Activated T-helper 2 cell treated with anti-CD3 and anti-CD28 coated beads, Interferon-gamma antibody, Interleukin-2, Interleukin-4, amounts not matched to agents 10 μg/mL and 5 μg/mL and 100 μg/mL, durations not matched to agents 14 hours and 24 hours and 36 hours (primary cell): ENCODE data around the gene DYNC1I1. TPM values are rescaled to one million over a fixed set of nuclear protein-coding genes. Genes with fewer than 3 reads are reported as not detected.

Experiments
- DNase-seq: peaks from one replicate; pipeline ENCODE4 v3.0.0; 2021; ENCODE audit warnings: low spot score
- H3K27ac Mint-ChIP-seq: one replicate; pipeline ENCODE4 v1.8.0; 2021; ENCODE audit warnings: mixed read lengths
- H3K27me3 Mint-ChIP-seq: one replicate; pipeline ENCODE4 v1.8.0; 2021; ENCODE audit warnings: low read depth, mixed read lengths
- H3K36me3 Mint-ChIP-seq: one replicate; pipeline ENCODE4 v1.8.0; 2021; ENCODE audit warnings: low read depth, mixed read lengths
- H3K4me1 Mint-ChIP-seq: one replicate; pipeline ENCODE4 v1.8.0; 2021; ENCODE audit warnings: low read depth, mixed read lengths
- H3K4me3 Mint-ChIP-seq: one replicate; pipeline ENCODE4 v1.8.0; 2021; ENCODE audit warnings: low read depth, mild to moderate bottlenecking, moderate library complexity, mixed read lengths
- H3K9me3 Mint-ChIP-seq: one replicate; pipeline ENCODE4 v1.8.0; 2021; ENCODE audit warnings: mixed read lengths
- intact Hi-C: fragments of 100-400 bp; cut with micrococcal nuclease; formaldehyde crosslinking; loops from one replicate; pipeline ENCODE4 v1.15.1; 2023
- total RNA-seq: library from RNA; stranded (reverse); gene quantifications from 2 replicates; pipeline ENCODE4 v1.2.3, GENCODE V29; 2022

DYNC1I1 gene
- total RNA-seq, 1 donor from 2014 or later: not detected

DNA sequence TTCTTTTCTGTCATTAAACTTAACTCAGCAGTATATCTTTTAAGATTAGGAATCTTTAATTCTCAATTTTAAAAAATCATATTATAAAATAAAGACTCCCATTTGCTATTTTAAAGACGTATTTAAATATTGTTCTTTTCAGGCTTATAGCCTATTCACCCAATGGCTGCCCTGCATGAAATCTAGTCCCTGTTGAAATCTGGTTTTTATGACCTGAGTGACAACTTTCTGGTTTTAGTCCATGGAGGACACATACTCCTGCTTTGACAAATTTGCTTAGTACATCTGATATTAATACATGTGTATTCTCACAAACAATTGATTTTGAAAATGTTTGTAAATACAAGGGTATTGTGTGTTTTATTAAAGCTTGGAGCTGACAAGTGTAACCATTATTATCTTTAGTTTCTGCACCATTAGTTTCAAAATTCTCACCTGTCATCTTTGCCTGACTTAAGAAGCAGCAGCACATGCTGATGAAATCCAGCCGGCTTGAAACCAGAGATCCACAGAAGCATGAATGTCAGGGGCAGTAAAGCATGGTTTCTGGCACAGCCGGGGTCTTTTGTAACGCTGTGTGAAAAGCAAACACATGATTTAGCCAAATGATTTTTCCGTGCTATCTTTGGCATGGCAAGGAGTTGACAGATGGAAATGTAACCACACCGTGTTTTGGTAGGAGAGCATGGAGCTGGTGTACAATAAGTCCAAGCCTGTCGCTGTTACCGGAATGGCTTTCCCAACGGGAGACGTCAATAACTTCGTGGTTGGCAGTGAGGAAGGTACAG, 262.8 kb downstream of the DYNC1I1 start:
- no peak for DNase-seq
- Mint-ChIP-seq H3K9me3 (no peaks in the 10 kb centered on the region), H3K4me1 (no peaks in the 10 kb centered on the region), H3K36me3 (no peaks in the 10 kb centered on the region), H3K4me3 (no peak overlapping the region), H3K27me3 (no peaks in the 10 kb centered on the region), H3K27ac (no peak overlapping the region)
- intact Hi-C loops: no loop called here

DNA sequence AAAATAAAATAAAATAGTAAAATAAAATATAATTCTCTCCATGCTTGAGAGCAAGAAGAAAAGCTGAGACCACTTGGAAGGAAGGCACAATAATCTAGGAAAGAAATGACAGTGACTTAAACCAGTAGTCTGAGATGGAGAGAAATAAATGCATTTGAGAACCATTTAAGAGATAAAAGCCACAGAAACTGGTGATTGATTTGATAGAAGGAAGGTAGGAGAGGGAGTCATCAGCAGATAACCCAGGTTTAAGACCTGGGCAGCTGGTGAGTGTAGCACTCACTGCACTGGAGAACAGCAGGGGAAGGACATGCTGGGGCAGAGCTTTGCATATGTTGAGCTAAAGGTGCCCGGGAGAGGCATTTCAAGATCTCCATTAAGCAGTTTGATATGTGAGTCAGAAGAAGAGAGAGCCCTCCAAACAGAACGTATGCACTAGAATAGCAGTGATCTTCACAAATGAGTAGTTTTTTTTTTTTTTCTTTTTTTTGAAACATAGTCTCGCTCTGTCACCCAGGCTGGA, 268.0 kb downstream of the DYNC1I1 start:
- Mint-ChIP-seq H3K36me3 (no peaks in the 10 kb centered on the region), H3K27me3 (peaks cover 7% of the 10 kb centered on the region), H3K27ac (no peak overlapping the region), H3K4me3 (no peak overlapping the region), H3K9me3 (no peaks in the 10 kb centered on the region), H3K4me1 (no peaks in the 10 kb centered on the region)
- intact Hi-C loops: no loop called here
- no peak for DNase-seq

DNA sequence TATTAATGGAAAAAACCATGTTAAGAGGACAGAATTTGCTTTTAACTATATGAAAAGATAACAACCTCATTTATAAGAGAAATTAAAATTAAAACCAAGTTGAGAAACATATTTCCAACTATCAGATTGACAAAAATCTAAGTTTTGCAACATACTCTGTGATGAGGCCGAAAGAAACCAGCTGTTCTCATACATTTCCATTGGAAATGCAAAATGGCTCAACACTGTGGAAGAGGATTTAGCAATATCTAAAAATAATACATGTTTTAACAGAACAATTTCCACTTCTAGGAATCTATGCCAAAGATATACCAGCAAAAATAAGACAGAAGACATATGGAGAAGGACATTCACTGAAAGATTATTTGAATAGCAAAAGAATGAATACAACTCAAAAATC, 268.8 kb downstream of the DYNC1I1 start:
- Mint-ChIP-seq H3K27ac (no peak overlapping the region), H3K4me3 (no peak overlapping the region), H3K36me3 (no peaks in the 10 kb centered on the region), H3K27me3 (peaks cover 7% of the 10 kb centered on the region), H3K9me3 (no peaks in the 10 kb centered on the region), H3K4me1 (no peaks in the 10 kb centered on the region)
- intact Hi-C loops: no loop called here
- no peak for DNase-seq

DNA sequence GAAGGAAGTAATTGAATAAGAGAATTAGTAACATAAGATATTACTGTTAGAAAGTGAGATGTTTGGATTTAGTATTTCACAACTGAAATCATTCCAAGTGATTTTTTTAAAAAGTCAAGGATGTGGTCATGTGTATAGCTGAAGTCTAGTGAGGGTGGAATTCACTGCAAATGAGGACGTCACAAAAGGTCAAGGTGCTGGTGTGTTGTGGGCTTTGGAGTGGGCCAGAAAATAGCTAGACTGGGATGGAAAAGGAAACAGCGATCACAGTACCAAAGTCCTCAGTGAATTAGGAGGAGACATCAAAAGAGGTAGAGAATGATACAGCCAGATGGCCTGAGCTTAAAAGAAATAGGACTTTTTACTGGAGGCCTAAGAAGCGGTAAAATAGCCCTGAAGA, 272.8 kb downstream of the DYNC1I1 start:
- no peaks in the 10 kb centered on the region for H3K9me3 Mint-ChIP-seq
- H3K4me1 Mint-ChIP-seq: no peaks in the 10 kb centered on the region
- intact Hi-C loops: no loop called here
- H3K36me3 Mint-ChIP-seq: no peaks in the 10 kb centered on the region
- no peak overlapping the region for H3K27ac Mint-ChIP-seq
- no peak overlapping the region for H3K4me3 Mint-ChIP-seq
- peaks cover 6% of the 10 kb centered on the region for H3K27me3 Mint-ChIP-seq
- no peak for DNase-seq

DNA sequence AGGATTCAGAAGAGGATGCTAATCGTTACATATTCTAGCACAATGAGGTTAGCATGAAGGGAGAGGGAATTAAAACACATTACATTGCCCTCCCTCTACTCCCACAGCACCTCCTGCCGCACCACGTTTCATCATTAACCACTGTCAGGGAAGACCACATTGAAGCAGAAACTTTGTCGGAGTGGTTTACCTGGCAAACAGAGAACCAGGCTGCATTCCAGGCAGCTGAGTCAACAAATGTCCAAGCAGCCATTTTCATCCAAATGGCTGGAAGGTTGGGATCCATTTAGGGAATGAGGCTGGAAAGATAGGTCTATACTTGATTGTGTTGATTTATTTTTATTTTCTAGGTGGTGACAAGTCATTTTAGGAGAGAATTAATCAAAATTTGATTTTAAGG, 273.6 kb downstream of the DYNC1I1 start:
- Mint-ChIP-seq H3K27ac (no peak overlapping the region), H3K36me3 (no peaks in the 10 kb centered on the region), H3K4me3 (no peak overlapping the region), H3K4me1 (no peaks in the 10 kb centered on the region), H3K27me3 (peaks cover 7% of the 10 kb centered on the region), H3K9me3 (no peaks in the 10 kb centered on the region)
- DNase-seq: no peak
- intact Hi-C loops: no loop called here

DNA sequence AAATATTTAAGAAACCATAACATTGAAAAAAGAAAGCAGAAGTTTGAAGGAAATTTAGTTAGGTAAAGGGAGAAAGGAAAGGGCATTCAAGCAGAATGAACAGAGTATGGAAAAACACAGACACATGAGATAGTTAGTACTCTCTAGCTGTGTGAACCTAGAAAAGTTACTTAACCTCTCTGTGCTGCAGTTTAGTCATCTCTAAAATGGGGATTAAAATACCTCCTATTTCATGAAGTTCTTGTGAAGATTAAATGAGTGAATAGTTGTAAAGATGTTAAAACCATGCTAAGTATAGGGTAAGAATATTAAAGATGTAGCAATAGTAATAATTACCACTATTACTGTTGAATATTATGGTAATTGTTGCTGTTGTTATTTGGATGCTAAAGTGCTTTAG, 279.9 kb downstream of the DYNC1I1 start:
- DNase-seq: no peak
- Mint-ChIP-seq H3K9me3 (no peaks in the 10 kb centered on the region), H3K36me3 (no peaks in the 10 kb centered on the region), H3K4me3 (no peak overlapping the region), H3K27me3 (peaks cover 14% of the 10 kb centered on the region), H3K4me1 (no peaks in the 10 kb centered on the region), H3K27ac (no peak overlapping the region)
- intact Hi-C loops: no loop called here

DNA sequence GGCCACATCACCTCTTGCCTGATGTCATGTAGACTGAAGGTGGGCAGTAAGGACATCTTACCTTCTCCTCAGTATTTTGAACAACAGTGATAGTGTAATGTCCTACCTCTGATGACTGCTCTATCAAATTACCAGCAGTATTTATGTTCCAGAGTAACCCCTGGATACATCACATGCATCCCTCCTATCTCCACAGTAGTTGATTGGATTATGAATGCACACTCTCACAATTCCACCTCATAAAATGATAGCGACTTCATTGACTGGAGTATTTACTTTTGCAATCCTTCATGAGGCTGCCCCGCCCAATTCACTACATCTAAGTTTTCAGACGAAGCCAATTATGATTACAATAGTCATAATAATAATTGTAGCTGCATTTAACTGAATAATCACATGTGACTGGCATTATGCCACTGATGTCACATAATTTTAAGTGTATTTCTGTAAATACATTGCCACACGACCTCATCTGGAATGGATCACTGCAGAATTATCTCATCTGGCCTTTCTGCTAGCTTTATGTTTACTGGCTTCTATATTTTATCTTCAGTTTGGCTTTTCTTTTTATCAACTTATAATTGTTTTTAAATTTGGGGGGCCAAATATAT, 280.6 kb downstream of the DYNC1I1 start:
- DNase-seq: no peak
- Mint-ChIP-seq H3K27me3 (peaks cover 16% of the 10 kb centered on the region), H3K36me3 (no peaks in the 10 kb centered on the region), H3K9me3 (no peaks in the 10 kb centered on the region), H3K4me1 (no peaks in the 10 kb centered on the region), H3K4me3 (no peak overlapping the region), H3K27ac (no peak overlapping the region)
- intact Hi-C loops: no loop called here

DNA sequence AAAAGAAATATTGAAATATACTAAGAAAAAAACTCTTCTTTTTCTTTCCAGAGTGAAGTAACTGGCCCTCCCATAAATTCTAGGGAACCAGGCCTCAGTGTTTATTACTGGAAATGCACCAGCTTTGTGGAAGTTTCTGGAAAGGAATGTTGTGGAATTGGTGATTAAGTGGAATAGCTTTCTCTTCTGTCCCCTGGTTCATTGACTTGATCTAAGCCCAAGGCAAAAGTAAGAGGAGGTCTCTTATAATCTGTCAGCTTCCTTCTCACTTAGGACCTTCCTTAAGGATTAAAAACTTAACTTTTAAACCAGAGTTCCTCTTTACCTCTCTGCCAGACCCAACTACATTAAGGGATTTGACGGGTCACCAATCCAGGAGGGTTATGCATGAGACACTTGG, 283.4 kb downstream of the DYNC1I1 start:
- no peak for DNase-seq
- Mint-ChIP-seq H3K9me3 (no peaks in the 10 kb centered on the region), H3K27ac (no peak overlapping the region), H3K27me3 (peaks cover 19% of the 10 kb centered on the region), H3K36me3 (no peaks in the 10 kb centered on the region), H3K4me3 (no peak overlapping the region), H3K4me1 (no peaks in the 10 kb centered on the region)
- intact Hi-C loops: no loop called here

DNA sequence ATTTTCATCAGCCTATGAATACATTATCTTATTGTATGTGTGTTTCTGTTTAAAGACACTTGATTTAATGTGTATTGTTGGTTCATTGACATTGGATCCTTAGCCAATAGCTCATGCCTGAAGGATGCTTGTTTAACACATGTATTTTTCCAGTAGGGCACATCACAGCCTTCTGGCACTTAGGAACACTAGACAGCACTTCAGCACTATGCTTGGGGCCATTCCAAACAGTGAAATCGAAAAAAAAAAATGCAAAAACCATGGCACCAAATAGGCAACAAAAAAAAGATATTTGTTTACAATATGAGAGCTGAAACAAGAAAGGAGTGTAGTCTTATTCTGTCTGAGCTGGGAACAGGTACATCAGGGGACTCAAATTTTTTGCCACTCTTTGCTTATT, 286.7 kb downstream of the DYNC1I1 start:
- peaks cover 27% of the 10 kb centered on the region for H3K27me3 Mint-ChIP-seq
- no peaks in the 10 kb centered on the region for H3K4me1 Mint-ChIP-seq
- H3K9me3 Mint-ChIP-seq: no peaks in the 10 kb centered on the region
- H3K36me3 Mint-ChIP-seq: no peaks in the 10 kb centered on the region
- no peak overlapping the region for H3K4me3 Mint-ChIP-seq
- intact Hi-C loops: no loop called here
- no peak overlapping the region for H3K27ac Mint-ChIP-seq
- DNase-seq: no peak

DNA sequence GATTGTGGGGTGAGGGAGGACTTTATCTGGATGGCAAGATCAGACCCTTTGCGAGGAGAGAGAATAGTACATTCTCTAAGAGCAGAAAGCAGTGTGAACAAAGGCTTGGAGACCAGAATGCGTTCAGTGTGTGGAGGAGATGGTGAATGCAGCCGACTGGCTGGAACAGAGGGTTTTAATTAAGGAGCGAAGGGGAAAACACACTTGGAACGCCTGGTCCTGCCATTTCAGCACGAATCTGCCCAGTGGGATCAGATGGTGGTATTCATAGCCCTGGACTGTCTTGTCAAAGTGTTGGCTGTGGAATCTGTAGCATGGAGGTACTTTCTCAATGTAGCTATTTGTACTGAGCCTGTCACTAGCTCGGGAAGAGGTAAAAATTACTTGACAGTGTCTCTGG, 288.7 kb downstream of the DYNC1I1 start:
- H3K36me3 Mint-ChIP-seq: no peaks in the 10 kb centered on the region

DNA sequence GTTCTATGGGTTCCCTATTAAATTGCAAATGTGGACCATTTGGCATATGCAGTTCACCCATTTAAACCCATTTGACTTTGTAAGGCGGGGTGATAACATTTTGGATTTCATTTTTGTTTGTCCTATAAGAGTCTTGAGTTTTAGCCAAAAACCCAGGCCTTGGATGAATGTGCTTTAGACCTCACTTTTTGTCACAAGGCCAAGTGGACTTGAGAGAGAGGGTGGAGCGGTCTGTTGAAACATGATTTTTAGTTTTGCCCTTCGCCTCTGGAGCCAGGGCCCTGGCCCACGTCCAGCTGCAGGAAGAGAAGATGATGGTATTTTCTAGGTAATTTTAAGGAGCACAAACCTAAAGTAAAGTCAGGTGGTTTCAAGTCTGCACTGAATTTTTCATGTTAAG, 289.5 kb downstream of the DYNC1I1 start:
- H3K27me3 Mint-ChIP-seq: peaks cover 30% of the 10 kb centered on the region
- no peaks in the 10 kb centered on the region for H3K4me1 Mint-ChIP-seq
- no peaks in the 10 kb centered on the region for H3K36me3 Mint-ChIP-seq
- H3K9me3 Mint-ChIP-seq: no peaks in the 10 kb centered on the region
- H3K27ac Mint-ChIP-seq: no peak overlapping the region
- no peak overlapping the region for H3K4me3 Mint-ChIP-seq
- DNase-seq: no peak
- intact Hi-C loops: no loop called here

More for the DNA sequence above, 288.7 kb downstream of the DYNC1I1 start:
- Mint-ChIP-seq H3K9me3 (no peaks in the 10 kb centered on the region), H3K4me3 (no peak overlapping the region), H3K27ac (no peak overlapping the region), H3K27me3 (peaks cover 25% of the 10 kb centered on the region), H3K4me1 (no peaks in the 10 kb centered on the region)
- intact Hi-C loops: no loop called here
- DNase-seq: no peak

DNA sequence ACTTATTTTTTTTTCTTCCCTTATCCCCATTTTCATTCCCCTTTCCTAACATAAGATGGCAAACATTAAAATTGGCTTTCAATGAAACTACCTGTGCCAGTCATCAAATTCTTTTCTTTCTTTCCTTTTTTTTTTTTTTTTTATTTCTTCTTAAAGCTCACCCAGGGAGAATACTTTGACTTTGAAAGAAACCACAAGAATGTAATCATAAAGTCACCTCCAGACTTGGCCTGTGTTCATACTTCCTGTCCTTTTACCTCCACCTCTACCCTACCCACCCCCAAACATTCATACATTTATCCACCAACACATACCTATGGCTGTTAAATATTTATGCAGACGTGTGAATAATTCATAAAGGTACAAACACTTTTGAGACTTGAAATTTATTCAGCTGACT, 295.0 kb downstream of the DYNC1I1 start:
- no peak for DNase-seq
- no peak overlapping the region for H3K4me3 Mint-ChIP-seq
- no peak overlapping the region for H3K27ac Mint-ChIP-seq
- H3K9me3 Mint-ChIP-seq: no peaks in the 10 kb centered on the region
- peaks cover 26% of the 10 kb centered on the region for H3K27me3 Mint-ChIP-seq
- H3K36me3 Mint-ChIP-seq: no peaks in the 10 kb centered on the region
- no peaks in the 10 kb centered on the region for H3K4me1 Mint-ChIP-seq
- intact Hi-C loops: no loop called here

DNA sequence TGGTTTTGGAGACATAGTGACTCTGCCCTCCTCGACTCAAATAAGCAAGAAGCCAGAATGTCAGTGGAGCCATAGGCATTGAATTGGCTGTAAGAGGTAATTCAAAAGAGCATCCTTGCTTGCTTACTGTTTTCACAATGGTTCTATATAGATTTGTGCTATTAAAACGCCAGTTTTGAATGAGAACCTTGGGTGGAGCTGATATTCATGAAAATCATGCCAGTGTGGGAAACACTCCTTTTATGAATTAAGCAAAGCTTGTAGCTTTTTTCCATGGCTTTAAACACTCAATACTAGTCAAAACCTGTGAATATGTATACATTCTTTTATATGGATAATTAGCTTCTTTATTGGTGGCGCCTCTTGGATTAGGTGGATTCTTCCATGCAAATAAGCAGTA, 297.0 kb downstream of the DYNC1I1 start:
- intact Hi-C loops: no loop called here
- H3K4me3 Mint-ChIP-seq: no peak overlapping the region
- H3K36me3 Mint-ChIP-seq: no peaks in the 10 kb centered on the region
- no peak overlapping the region for H3K27ac Mint-ChIP-seq
- no peaks in the 10 kb centered on the region for H3K9me3 Mint-ChIP-seq
- H3K4me1 Mint-ChIP-seq: no peaks in the 10 kb centered on the region
- H3K27me3 Mint-ChIP-seq: peaks cover 28% of the 10 kb centered on the region
- no peak for DNase-seq
